SKM-1 treated with dmso at 0.1 percent for 144 hours (cell line): ENCODE data around the gene OR4Q2.
"Not testable (repeated sequence)": the region's sequence is repeated elsewhere in the genome, so short reads cannot be mapped to it uniquely, and the experiment has no call there.

Experiments
- DNase-seq: peaks from one replicate; lab custom pipeline; 2025; ENCODE audit not compliant: unreplicated experiment; lab: John Stamatoyannopoulos, UW

The OR4Q2 gene

DNA sequence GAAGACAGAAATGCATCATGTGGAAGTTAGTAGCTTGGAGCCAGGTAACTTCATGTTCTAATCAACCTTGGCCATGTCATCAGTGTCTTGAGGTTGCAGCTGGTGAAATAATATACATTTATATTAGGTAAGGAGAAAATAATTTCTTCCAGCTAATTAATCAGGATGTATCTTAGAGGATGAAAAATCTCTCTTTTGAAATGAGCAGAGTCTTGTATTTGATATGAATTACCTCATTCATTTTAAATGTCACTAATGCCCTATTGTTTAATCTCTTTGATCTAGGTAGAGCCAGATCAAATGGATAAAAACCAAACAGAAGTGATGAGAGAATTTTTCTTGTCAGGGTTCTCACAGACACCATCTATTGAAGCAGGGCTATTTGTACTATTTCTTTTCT lies at the start of gene OR4Q2:
Gene OR4Q2, plus strand, starts transcription at position 301 of the 400 bp plus-strand sequence.
- DNase-seq = no peak

GRCh38 chr14:19969735-19970134 lies 32.2 kb upstream of the OR4Q2 start:
- DNase-seq = not testable (repeated sequence)

GRCh38 chr14:19974844-19975243 lies 27.1 kb upstream of the OR4Q2 start:
- no peak for DNase-seq

GRCh38 chr14:19975291-19975690 lies 26.7 kb upstream of the OR4Q2 start, which contains the start of gene OR4K15:
OR4K15 (plus strand) TSS chr14:19975591; CDS start chr14:19975591, 0 bp downstream.
- no peak for DNase-seq

GRCh38 chr14:19993438-19993837 lies 8.5 kb upstream of the OR4Q2 start:
- no peak for DNase-seq

GRCh38 chr14:20002319-20002718 lies 356 bp downstream of the OR4Q2 start:
- DNase-seq = no peak

DNA sequence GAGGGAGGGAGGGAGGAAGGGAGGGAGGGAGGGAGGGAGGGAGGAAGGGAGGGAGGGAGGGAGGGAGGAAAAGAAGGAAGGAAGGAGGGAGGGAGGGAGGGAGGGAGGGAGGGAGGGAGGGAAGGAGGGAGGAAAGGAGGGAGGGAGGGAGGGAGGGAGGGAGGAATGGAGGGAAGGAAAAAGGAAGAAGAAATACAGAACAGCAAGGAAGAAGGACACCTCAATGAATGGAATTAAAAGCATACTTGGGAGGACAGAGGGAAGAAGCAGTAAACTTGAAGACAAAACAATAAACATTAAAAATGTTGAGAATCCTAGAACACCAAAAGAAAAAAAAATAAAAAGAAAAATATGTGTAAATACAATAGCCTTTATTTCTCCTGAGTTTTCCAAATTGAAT lies 6.2 kb downstream of the OR4Q2 start:
- DNase-seq = no peak

DNA sequence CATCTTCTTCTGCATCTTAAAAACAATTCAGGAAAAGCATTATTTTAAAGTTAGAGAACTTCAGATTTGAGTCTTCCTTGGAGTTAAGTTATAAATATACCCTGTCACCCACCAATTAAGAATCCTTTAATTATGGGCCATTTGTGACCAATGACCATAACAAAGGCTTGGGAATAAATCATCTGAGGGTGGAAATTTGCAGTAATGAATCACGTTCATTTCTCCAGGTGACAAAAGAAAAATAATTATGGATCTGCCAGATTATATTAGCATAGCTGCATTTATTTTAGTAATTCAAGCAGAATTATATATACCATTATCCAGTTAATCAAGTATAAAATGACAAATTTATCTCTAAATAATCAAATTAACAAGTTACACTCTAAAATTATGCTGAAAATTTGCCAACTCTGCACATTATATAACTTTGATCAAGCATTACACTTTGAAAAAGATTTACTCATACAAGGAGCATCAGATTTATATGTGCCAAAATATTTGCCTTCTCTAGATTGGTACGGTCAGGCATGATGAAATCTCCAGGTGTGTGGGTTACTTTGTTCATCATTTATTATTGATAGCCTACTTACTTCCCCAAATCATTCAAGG lies 17.4 kb downstream of the OR4Q2 start, which contains the start of gene OR4K14:
Gene OR4K14, minus strand, starts transcription at position 51 of the 609 bp plus-strand sequence. CDS start 4,114 bp downstream, outside the sequence.
- no peak for DNase-seq

DNA sequence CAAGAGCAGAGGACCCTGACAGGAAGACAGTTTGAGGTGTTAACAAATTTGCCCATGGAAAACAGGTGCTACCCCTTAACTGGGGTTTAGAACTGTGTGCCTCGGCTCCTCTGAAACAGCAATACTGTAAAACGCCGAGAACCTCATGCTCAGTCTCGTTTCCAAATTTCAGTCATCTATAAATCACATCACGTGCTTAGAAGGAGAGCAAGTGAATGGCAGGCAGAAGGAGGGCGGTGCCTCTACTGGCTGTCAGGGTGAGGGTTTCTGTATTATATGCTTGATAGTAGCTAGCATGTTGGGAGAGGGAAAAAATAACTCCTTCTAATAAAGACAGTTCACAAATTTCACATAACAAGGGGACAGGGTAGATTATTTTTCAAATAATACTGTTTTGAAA lies 29.1 kb downstream of the OR4Q2 start:
- DNase-seq = no peak

DNA sequence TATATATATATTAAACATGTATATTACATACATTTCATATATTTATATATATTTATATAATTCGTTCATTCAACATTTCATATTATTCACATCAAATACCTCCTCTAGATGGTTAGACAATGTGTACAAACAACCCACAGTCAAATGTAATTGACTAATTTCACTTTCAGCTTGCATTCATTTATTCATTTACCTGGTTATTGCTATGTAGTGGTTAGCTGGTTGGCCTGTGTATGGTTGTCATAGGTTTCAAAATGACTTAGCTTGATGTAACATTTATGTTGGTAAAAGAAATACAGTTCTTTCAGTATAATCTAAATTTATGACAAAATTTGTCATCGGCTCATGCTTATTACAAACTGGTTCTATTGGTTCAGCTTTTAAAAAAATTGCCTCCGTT lies 33.5 kb downstream of the OR4Q2 start:
- no peak for DNase-seq

GRCh38 chr14:20035938-20036337 lies 34.0 kb downstream of the OR4Q2 start, which contains the start of gene OR4K13:
OR4K13 (minus strand) TSS chr14:20036038; CDS start chr14:20034758, 1,280 bp downstream.
- no peak for DNase-seq

DNA sequence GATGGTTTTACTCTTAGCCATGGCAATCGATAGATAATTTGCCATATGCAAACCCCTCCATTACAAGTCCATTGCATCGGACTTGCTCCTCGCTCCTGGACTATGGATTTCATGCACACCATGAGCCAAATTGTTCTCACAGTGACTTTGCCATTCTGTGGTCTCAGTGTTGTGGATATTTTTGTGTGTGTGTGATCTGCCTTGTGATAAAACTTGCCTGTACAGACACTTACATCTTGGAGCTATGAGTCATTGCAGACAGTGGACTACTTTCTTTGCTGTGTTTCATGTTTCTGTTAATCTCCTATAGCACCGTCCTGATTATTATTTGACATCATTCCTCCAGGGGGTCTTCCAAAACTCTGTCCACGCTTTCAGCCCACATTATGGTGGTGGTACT lies 42.3 kb downstream of the OR4Q2 start:
- no peak for DNase-seq

- DNase-seq = no peak
Observed at GRCh38 chr14:20048202-20048601, 46.2 kb downstream of the OR4Q2 start.
